K562 (cell line): ENCODE results near the gene EEPD1. TPM values are rescaled to one million over a fixed set of nuclear protein-coding genes. Genes with fewer than 3 reads are reported as not detected.

Source experiments
- ATAC-seq: fragments of 200-7000 bp; cut with Tn5 transposase; 3 replicates; pipeline ENCODE4 v1.9.1; 2020; ENCODE audit warnings: moderate library complexity
- BruUV-seq: library from RNA; stranded (reverse); fragments of 400-500 nt; replicated peaks from 2 replicates; lab custom pipeline; 2021; lab: Mats Ljungman, UMichigan
- CTCF ChIA-PET: fragments of 300-600 bp; formaldehyde crosslinking; extraction: SDS; loops from one replicate; lab custom pipeline; 2021; ENCODE audit warnings: low intra/inter-chr PET ratio; lab: Yijun Ruan, JAX
- POLR2A ChIA-PET: fragments of 300-600, 350-650 bp; sonication (Branson Sonifier 250); formaldehyde crosslinking; extraction: SDS; loops from one replicate; lab custom pipeline; 2021; ENCODE audit warnings: antibody characterized with exemption, inconsistent platforms; lab: Yijun Ruan, JAX
- DNase-seq, 4 experiments: peaks; one replicate each; pipeline versions ENCODE4 v3.0.0 to v3.0.0-alpha.2; 2011 to 2018; ENCODE audit warnings: low spot score in 3 of 4, mixed read lengths in 3 of 4; ENCODE audit errors: extremely low read depth in 1 of 4
- FAIRE-seq: peaks from 2 replicates; lab custom pipeline; 2011; peaks lifted over from hg19 to GRCh38; lab: Jason Lieb, UNC
- H2AFZ ChIP-seq: 2 replicates; pipeline ENCODE4 v1.6.0; 2011; ENCODE audit warnings: low read depth, low read length, control low read depth, inconsistent platforms
- H3K27ac ChIP-seq: fragments of 200-600 bp; 3 replicates; pipeline ENCODE4 v1.8.0; 2011; ENCODE audit warnings: low read depth, mild to moderate bottlenecking, control low read depth, inconsistent platforms, low read length, moderate library complexity, mixed read lengths; ENCODE audit errors: extremely low read depth
- H3K27me3 ChIP-seq, 2 experiments: fragments of 300-600 bp in 1 of 2; 2 replicates in 1 of 2; 3 replicates in 1 of 2; pipeline versions ENCODE4 v1.6.0 to v1.8.0; 2011; ENCODE audit warnings: inconsistent platforms in 2 of 2, low read length in 2 of 2, mild to moderate bottlenecking in 1 of 2, mixed read lengths in 1 of 2, moderate library complexity in 1 of 2; ENCODE audit not compliant: control insufficient read depth in 2 of 2, insufficient read depth in 2 of 2
- H3K36me3 ChIP-seq: fragments of 300-600 bp; 3 replicates; pipeline ENCODE4 v1.8.0; 2011; ENCODE audit warnings: mild to moderate bottlenecking, low read length, inconsistent platforms; ENCODE audit not compliant: control insufficient read depth, insufficient read depth
- H3K4me1 ChIP-seq, 2 experiments: fragments of 200-600 bp in 1 of 2; replicated peaks in 1 of 2; 2 replicates in 1 of 2; 3 replicates in 1 of 2; pipeline versions ENCODE4 v1.5.1 to v1.8.0; 2011; ENCODE audit warnings: inconsistent platforms in 2 of 2, low read length in 2 of 2, mild to moderate bottlenecking in 1 of 2, mixed read lengths in 1 of 2, moderate library complexity in 1 of 2; ENCODE audit not compliant: control insufficient read depth in 2 of 2, insufficient read depth in 2 of 2
- H3K4me2 ChIP-seq: 2 replicates; pipeline ENCODE4 v1.6.1; 2011; ENCODE audit warnings: low read length, control low read depth, inconsistent platforms, mixed read lengths; ENCODE audit not compliant: insufficient read depth
- H3K4me3 ChIP-seq: fragments of 200-600 bp; sonication (generic), shearing (Covaris generic); 2 replicates; pipeline ENCODE4 v1.5.1; 2016; ENCODE audit warnings: control low read depth, inconsistent platforms
- H3K79me2 ChIP-seq: fragments of 200-600 bp; 3 replicates; pipeline ENCODE4 v1.8.0; 2011; ENCODE audit warnings: low read length, inconsistent platforms; ENCODE audit not compliant: control insufficient read depth, insufficient read depth
- H3K9ac ChIP-seq, 2 experiments: 2 replicates each; pipeline versions ENCODE4 v1.6.0 to v1.6.1; 2011; ENCODE audit warnings: low read depth in 2 of 2, low read length in 2 of 2, control low read depth in 1 of 2, inconsistent platforms in 1 of 2, mild to moderate bottlenecking in 1 of 2, mixed read lengths in 1 of 2; ENCODE audit not compliant: insufficient read depth in 1 of 2
- H3K9me1 ChIP-seq: one replicate; pipeline ENCODE4 v1.6.0; 2011; ENCODE audit warnings: inconsistent platforms, mild to moderate bottlenecking, low read length, moderate library complexity; ENCODE audit not compliant: control insufficient read depth, insufficient read depth
- H3K9me3 ChIP-seq: replicated peaks from 2 replicates; pipeline ENCODE4 v1.5.1; 2011; ENCODE audit warnings: low read depth, low read length, inconsistent platforms; ENCODE audit not compliant: control insufficient read depth, insufficient read depth
- H4K20me1 ChIP-seq: replicated peaks from 2 replicates; pipeline ENCODE4 v1.6.1; 2011; ENCODE audit warnings: low read length, inconsistent platforms, mixed read lengths; ENCODE audit not compliant: control insufficient read depth, insufficient read depth
- C11orf30 ChIP-seq: fragments of 450-650 bp; IDR thresholded peaks from 2 replicates; pipeline ENCODE4 v1.6.1; 2016; ENCODE audit warnings: low read depth, mild to moderate bottlenecking
- FOS ChIP-seq: IDR thresholded peaks from 3 replicates; pipeline ENCODE4 v1.6.1; 2011; ENCODE audit not compliant: insufficient read length; ENCODE audit errors: extremely low read depth
- FOXK2 ChIP-seq, 2 experiments: fragments of 450-650 bp; IDR thresholded peaks in 1 of 2; conservative IDR thresholded peaks in 1 of 2; 2 replicates each; pipeline ENCODE4 v1.6.1; 2016; ENCODE audit warnings: low read depth in 2 of 2, mild to moderate bottlenecking in 1 of 2
- HDAC6 ChIP-seq: IDR thresholded peaks from 2 replicates; pipeline ENCODE4 v1.6.1; 2012; ENCODE audit warnings: low read depth, mild to moderate bottlenecking, control low read depth, inconsistent platforms, low read length, moderate library complexity
- HNRNPL ChIP-seq: fragments of 200-400 bp; formaldehyde crosslinking; IDR thresholded peaks from 2 replicates; pipeline ENCODE4 v1.6.1; 2017; ENCODE audit warnings: low read depth, mild to moderate bottlenecking, low read length
- HOXB6 ChIP-seq: fragments of 250-450 bp; sonication (Bioruptor Pico); IDR thresholded peaks from 2 replicates; pipeline ENCODE4 v1.5.1; 2022; ENCODE audit warnings: mild to moderate bottlenecking, borderline replicate concordance
- KAT8 ChIP-seq: fragments of 450-650 bp; IDR thresholded peaks from 2 replicates; pipeline ENCODE4 v1.6.1; 2016; ENCODE audit warnings: low read depth, mild to moderate bottlenecking
- MAZ ChIP-seq, 2 experiments: fragments of 450-650 bp in 1 of 2; sonication (generic) in 1 of 2; formaldehyde crosslinking; IDR thresholded peaks in 1 of 2; conservative IDR thresholded peaks in 1 of 2; 2 replicates each; pipeline versions ENCODE4 v1.4.0 to v1.5.0; 2020; ENCODE audit warnings: mild to moderate bottlenecking in 1 of 2, missing genetic modification reagents in 1 of 2
- NFXL1 ChIP-seq: fragments of 450-650 bp; formaldehyde crosslinking; IDR thresholded peaks from 2 replicates; pipeline ENCODE4 v1.4.0; 2021; ENCODE audit warnings: mild to moderate bottlenecking
- SMAD2 ChIP-seq: fragments of 150-350 bp; IDR thresholded peaks from 2 replicates; pipeline ENCODE4 v1.6.1; 2014; ENCODE audit warnings: low read depth, mild to moderate bottlenecking, low read length
- TBP ChIP-seq: optimal IDR thresholded peaks from 2 replicates; pipeline ENCODE3; 2011; ENCODE audit warnings: low read depth, low read length, improper control_type of control experiment
- ZNF146 ChIP-seq: IDR thresholded peaks from one replicate; pipeline ENCODE4 v1.6.1; 2018; ENCODE audit warnings: missing compliant biosample characterization; ENCODE audit not compliant: unreplicated experiment
- ZNF561 ChIP-seq: fragments of 450-650 bp; formaldehyde crosslinking; conservative IDR thresholded peaks from 2 replicates; pipeline ENCODE4 v1.4.0; 2020; ENCODE audit warnings: mild to moderate bottlenecking, moderate library complexity
- WGBS: fragments of 100-300 bp; shearing (Covaris generic); methylation state at CpG from one replicate; pipeline ENCODE4 v1.1.6; 2016; ENCODE audit warnings: low coverage, mixed read lengths; ENCODE audit not compliant: insufficient coverage; ENCODE audit errors: missing lambda C conversion rate; 5-methylcytosine and 5-hydroxymethylcytosine counted together
- in situ Hi-C: fragments of 300-500 bp; cut with MboI; formaldehyde crosslinking; loops from 4 replicates; pipeline ENCODE4 v1.15.0; 2018; ENCODE audit warnings: inconsistent platforms, mixed read lengths
- intact Hi-C: fragments of 100-400 bp; cut with micrococcal nuclease; formaldehyde crosslinking; loops from 2 replicates; pipeline ENCODE4 v1.14.2; 2022
- polyA plus RNA-seq, 8 experiments: library from polyadenylated mRNA; depleted of rRNA in 4 of 8; stranded (reverse) in 5 of 8; unstranded in 3 of 8; fragments of >200 nt; fragmentation: Nextera tagmentation in 2 of 8; fragmentation: Illumina TruSeq in 1 of 8; extraction: Ambion mirVana in 2 of 8; extraction: Trizol in 1 of 8; gene quantifications; 2 replicates each; pipeline versions ENCODE4 v1.2.1 to v1.2.3, GENCODE V29; 2011 to 2014; ENCODE audit warnings: inconsistent platforms in 1 of 8, missing spikeins in 1 of 8
- total RNA-seq, 7 experiments: library from RNA; depleted of rRNA in 6 of 7; stranded (reverse); fragments of >200 nt in 6 of 7; fragmentation: Illumina TruSeq in 2 of 7; extraction: Trizol in 2 of 7; gene quantifications; 2 replicates each; pipeline versions ENCODE4 v1.2.1 to v1.2.3, GENCODE V29; 2011 to 2021; ENCODE audit warnings: low replicate concordance in 1 of 7
- TF ChIP-seq, protein P1 (sequence below): sonication (generic); formaldehyde crosslinking; IDR thresholded peaks from 2 replicates; pipeline ENCODE4 v1.8.0; 2022; ENCODE audit warnings: mild to moderate bottlenecking, missing genetic modification reagents
- TF ChIP-seq, protein P2 (sequence below): fragments of 450-650 bp; formaldehyde crosslinking; conservative IDR thresholded peaks from 2 replicates; pipeline ENCODE4 v1.4.0; 2022; ENCODE audit warnings: mild to moderate bottlenecking, missing genetic modification characterization
- TF ChIP-seq, protein P3 (sequence below): fragments of 450-650 bp; formaldehyde crosslinking; IDR thresholded peaks from 2 replicates; pipeline ENCODE4 v1.4.0; 2020; ENCODE audit warnings: mild to moderate bottlenecking
- TF ChIP-seq, protein P4 (sequence below), 3 experiments: fragments of 200-800 bp in 1 of 3; sonication (Bioruptor generic) in 1 of 3; sonication (generic) in 1 of 3; formaldehyde crosslinking in 1 of 3; IDR thresholded peaks; 2 replicates each; pipeline versions ENCODE4 v1.6.1 to v1.8.0; 2016 to 2022; ENCODE audit warnings: mild to moderate bottlenecking in 2 of 3, missing compliant biosample characterization in 2 of 3, missing genetic modification characterization in 2 of 3, missing genetic modification reagents in 1 of 3

The EEPD1 gene
- total and polyA plus RNA-seq, 9 of the 15 experiments (the other 6 are each of a cell fraction or from before 2014, with no cell fraction given) = 0.01 to 1.5 (median 0.74) TPM; not detected in 1

GRCh38 chr7:36180121-36180520 lies 27.1 kb downstream of the EEPD1 start:
- no peak for ATAC-seq
- BruUV-seq = no TSS peak
- no peaks in the 10 kb centered on the region; a peak in 1 of 5 replicates for H3K4me1 ChIP-seq
- in situ Hi-C loops = no loop called here
- no peaks in the 10 kb centered on the region for H3K36me3 ChIP-seq
- no peak overlapping the region for H3K27ac ChIP-seq
- intact Hi-C loops = no loop called here
- 0 out of 2 replicates have a peak, but pooled peaks cover 14% of the 10 kb centered on the region for H4K20me1 ChIP-seq
- 2% methylated on average over 5 of the region's 5 CpGs for WGBS
- CTCF ChIA-PET = no interaction called here
- no peak overlapping the region for H3K9ac ChIP-seq
- no peak for FAIRE-seq
- H3K4me2 ChIP-seq = no peak overlapping the region
- peaks cover 7 to 54% of the 10 kb centered on the region in 2 experiments for H3K27me3 ChIP-seq
- TF ChIP-seq ZNF561 (no peak), HOXB6 (no peak), NFXL1 (CRISPR knock-in tag) (no peak), FOS (no peak), HNRNPL (no peak), KAT8 (no peak), ZNF146 (CRISPR knock-in tag) (no peak), FOXK2 (conservative IDR thresholded peaks at IDR 0.05 in 1 of 2, IDR thresholded peaks at IDR 0.05 in 1 of 2; ENCODE audit: low read depth in 2 of 2) (no peak), C11orf30 (no peak), HDAC6 (no peak), MAZ (CRISPR knock-in tag; conservative IDR thresholded peaks at IDR 0.05 in 1 of 2, IDR thresholded peaks at IDR 0.05 in 1 of 2) (no peak), SMAD2 (no peak), TBP (no peak)
- TF ChIP-seq, protein P1, sequence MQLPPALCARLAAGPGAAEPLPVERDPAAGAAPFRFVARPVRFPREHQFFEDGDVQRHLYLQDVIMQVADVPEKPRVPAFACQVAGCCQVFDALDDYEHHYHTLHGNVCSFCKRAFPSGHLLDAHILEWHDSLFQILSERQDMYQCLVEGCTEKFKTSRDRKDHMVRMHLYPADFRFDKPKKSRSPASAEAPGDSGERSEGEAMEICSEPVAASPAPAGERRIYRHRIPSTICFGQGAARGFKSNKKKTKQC = no peak
- TF ChIP-seq, protein P2, sequence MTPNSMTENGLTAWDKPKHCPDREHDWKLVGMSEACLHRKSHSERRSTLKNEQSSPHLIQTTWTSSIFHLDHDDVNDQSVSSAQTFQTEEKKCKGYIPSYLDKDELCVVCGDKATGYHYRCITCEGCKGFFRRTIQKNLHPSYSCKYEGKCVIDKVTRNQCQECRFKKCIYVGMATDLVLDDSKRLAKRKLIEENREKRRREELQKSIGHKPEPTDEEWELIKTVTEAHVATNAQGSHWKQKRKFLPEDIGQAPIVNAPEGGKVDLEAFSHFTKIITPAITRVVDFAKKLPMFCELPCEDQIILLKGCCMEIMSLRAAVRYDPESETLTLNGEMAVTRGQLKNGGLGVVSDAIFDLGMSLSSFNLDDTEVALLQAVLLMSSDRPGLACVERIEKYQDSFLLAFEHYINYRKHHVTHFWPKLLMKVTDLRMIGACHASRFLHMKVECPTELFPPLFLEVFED (CRISPR knock-in tag) = no peak
- TF ChIP-seq, protein P3, sequence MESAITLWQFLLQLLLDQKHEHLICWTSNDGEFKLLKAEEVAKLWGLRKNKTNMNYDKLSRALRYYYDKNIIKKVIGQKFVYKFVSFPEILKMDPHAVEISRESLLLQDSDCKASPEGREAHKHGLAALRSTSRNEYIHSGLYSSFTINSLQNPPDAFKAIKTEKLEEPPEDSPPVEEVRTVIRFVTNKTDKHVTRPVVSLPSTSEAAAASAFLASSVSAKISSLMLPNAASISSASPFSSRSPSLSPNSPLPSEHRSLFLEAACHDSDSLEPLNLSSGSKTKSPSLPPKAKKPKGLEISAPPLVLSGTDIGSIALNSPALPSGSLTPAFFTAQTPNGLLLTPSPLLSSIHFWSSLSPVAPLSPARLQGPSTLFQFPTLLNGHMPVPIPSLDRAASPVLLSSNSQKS (CRISPR knock-in tag) = no peak
- TF ChIP-seq, protein P4, sequence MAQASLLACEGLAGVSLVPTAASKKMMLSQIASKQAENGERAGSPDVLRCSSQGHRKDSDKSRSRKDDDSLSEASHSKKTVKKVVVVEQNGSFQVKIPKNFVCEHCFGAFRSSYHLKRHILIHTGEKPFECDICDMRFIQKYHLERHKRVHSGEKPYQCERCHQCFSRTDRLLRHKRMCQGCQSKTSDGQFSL (CRISPR knock-in tag; IDR thresholded peaks at IDR 0.05) = no peak
- TF ChIP-seq, protein P4 (tag; IDR thresholded peaks at IDR 0.05) = no peak
- no peaks in the 10 kb centered on the region for H3K79me2 ChIP-seq
- DNase-seq = no peak
- H2AFZ ChIP-seq = no peak overlapping the region
- H3K9me3 ChIP-seq = no peaks in the 10 kb centered on the region
- H3K4me3 ChIP-seq = no peak overlapping the region
- H3K9me1 ChIP-seq = no peaks in the 10 kb centered on the region
- POLR2A ChIA-PET = interaction anchor here (1.3 kb wide), 1 partner anchor 10 kb away, joined by 5 read pairs; no protein-coding TSS in a partner anchor
